Erythroblast (primary cell): ENCODE data around the gene SMC6.

Experiments
- DNase-seq, 2 experiments: peaks; one replicate each; lab custom pipeline; 2025; lab: John Stamatoyannopoulos, UW
- GATA1 ChIP-seq: IDR thresholded peaks from 2 replicates; pipeline ENCODE4 v1.6.1; 2011; ENCODE audit warnings: low read depth, mild to moderate bottlenecking, control low read depth, low read length, moderate library complexity
- POLR2A ChIP-seq: IDR thresholded peaks from 2 replicates; pipeline ENCODE4 v1.6.1; 2011; ENCODE audit warnings: mild to moderate bottlenecking, low read length

Gene SMC6

GRCh38 chr2:17626986-17627385, 126.6 kb downstream of the SMC6 start:
- TF ChIP-seq GATA1: no peak
- TF ChIP-seq POLR2A: no peak
- no peak for DNase-seq

GRCh38 chr2:17625446-17625845, 128.2 kb downstream of the SMC6 start:
- TF ChIP-seq POLR2A: no peak
- TF ChIP-seq GATA1: no peak
- no peak for DNase-seq

- TF ChIP-seq POLR2A: no peak
- TF ChIP-seq GATA1: no peak
These were observed 131.8 kb downstream of the SMC6 start for GRCh38 chr2:17621781-17622180.

GRCh38 chr2:17620841-17621240, 132.8 kb downstream of the SMC6 start:
- TF ChIP-seq GATA1: no peak
- TF ChIP-seq POLR2A: no peak
- no peak for DNase-seq

More at GRCh38 chr2:17621781-17622180, 131.8 kb downstream of the SMC6 start:
- no peak for DNase-seq

- DNase-seq: no peak
These were observed 133.3 kb downstream of the SMC6 start for GRCh38 chr2:17620280-17620679.

GRCh38 chr2:17617955-17618354, 135.7 kb downstream of the SMC6 start:
- no peak for TF ChIP-seq GATA1
- no peak for TF ChIP-seq POLR2A
- no peak for DNase-seq

More at GRCh38 chr2:17620280-17620679, 133.3 kb downstream of the SMC6 start:
- TF ChIP-seq GATA1 (no peak), POLR2A (no peak)

GRCh38 chr2:17617516-17617915, 136.1 kb downstream of the SMC6 start:
- DNase-seq: no peak
- TF ChIP-seq POLR2A (no peak), GATA1 (no peak)

- no peak for TF ChIP-seq GATA1
- no peak for DNase-seq
These were observed 137.2 kb downstream of the SMC6 start for GRCh38 chr2:17616405-17616804.

GRCh38 chr2:17615728-17616351, 137.8 kb downstream of the SMC6 start:
- DNase-seq: no peak
- no peak for TF ChIP-seq GATA1
- TF ChIP-seq POLR2A: no peak

GRCh38 chr2:17615147-17615546, 138.5 kb downstream of the SMC6 start:
- DNase-seq: no peak
- no peak for TF ChIP-seq POLR2A
- TF ChIP-seq GATA1: no peak

- DNase-seq: no peak
- TF ChIP-seq GATA1: no peak
- TF ChIP-seq POLR2A: no peak
These were observed 139.3 kb downstream of the SMC6 start for GRCh38 chr2:17614174-17614930.
